ENCODE data around the gene RAPGEF5. TPM values are rescaled to one million over a fixed set of nuclear protein-coding genes. Genes with fewer than 3 reads are reported as not detected.

The RAPGEF5 gene
- total RNA-seq, 1 experiment from 2014 or later, result 15.6 TPM

DNA sequence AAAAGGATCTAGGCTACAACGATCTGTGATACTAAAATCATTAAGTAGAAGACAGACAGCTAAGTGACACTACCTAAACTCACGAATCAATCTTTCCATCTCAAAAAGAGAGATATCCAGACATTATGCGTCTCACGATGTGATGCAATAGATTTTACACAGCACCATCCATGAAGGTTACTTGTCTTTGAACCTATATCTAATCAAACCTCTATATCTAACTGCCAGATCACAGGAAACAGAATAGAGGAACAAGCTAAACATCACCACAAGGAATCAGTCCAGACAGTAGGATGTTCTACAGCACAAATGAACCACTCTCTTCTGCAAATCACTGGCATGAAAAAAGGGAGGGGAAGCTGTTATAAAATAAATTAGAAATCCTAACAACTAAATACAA, 4.1 kb downstream of the RAPGEF5 start:
- no peaks in the 10 kb centered on the region for H3K9me2 ChIP-seq (ENCODE audit: insufficient read depth)
- no peak overlapping the region for H3K27ac ChIP-seq (ENCODE audit: low read depth, low read length)
- no peak for DNase-seq (ENCODE audit: low read depth, low spot score)
- TF ChIP-seq SRF (IDR thresholded peaks at IDR 0.05; ENCODE audit: low read depth) (no peak), RAD21 (IDR thresholded peaks at IDR 0.05; ENCODE audit: low read depth) (no peak), ELF1 (IDR thresholded peaks at IDR 0.05; ENCODE audit: borderline replicate concordance, low read depth) (no peak)
- no peaks in the 10 kb centered on the region for H3K27me3 ChIP-seq (ENCODE audit: insufficient read depth, low read length)
- ChIA-PET RAD21 (ENCODE audit: low non-redundant PET in 1 of 2, low total read pairs in 2 of 2, uncharacterized antibody in 2 of 2, unreplicated experiment in 2 of 2) (no interaction called here), CTCF (no interaction called here), POLR2A (no interaction called here)
- no peak overlapping the region for H3K4me2 ChIP-seq (ENCODE audit: low read length)
- peaks cover 31 to 51% of the 10 kb centered on the region in 2 experiments for H3K4me1 ChIP-seq (ENCODE audit: control insufficient read depth in 1 of 2, insufficient read depth in 2 of 2, low read length in 2 of 2)
- H3K79me2 ChIP-seq (ENCODE audit: insufficient read depth, low read length), result peaks cover 73% of the 10 kb centered on the region
- H3K4me3 ChIP-seq (replicated peaks in 1 of 2; ENCODE audit: low read depth in 1 of 2, low read length in 2 of 2), result no peak overlapping the region
- no peak overlapping the region for H2AFZ ChIP-seq (ENCODE audit: low read depth, low read length, poor library complexity, severe bottlenecking)
- ATAC-seq, result no peak
- no peak overlapping the region for H3K9ac ChIP-seq (ENCODE audit: low read length)
- no peaks in the 10 kb centered on the region for H3K36me3 ChIP-seq (ENCODE audit: control insufficient read depth in 1 of 2, insufficient read depth in 2 of 2, low read length in 2 of 2)
- no TSS peak for BruUV-seq (replicated peaks)
- H4K20me1 ChIP-seq (ENCODE audit: insufficient read depth), result no peaks in the 10 kb centered on the region
- peaks cover 5% of the 10 kb centered on the region in 2 experiments; a peak in 2 of 4 replicates for H3K9me3 ChIP-seq (ENCODE audit: control insufficient read depth in 1 of 2, insufficient read depth in 1 of 2, low read depth in 1 of 2, low read length in 2 of 2)
- intact Hi-C loops (cut with micrococcal nuclease), result no loop called here

DNA sequence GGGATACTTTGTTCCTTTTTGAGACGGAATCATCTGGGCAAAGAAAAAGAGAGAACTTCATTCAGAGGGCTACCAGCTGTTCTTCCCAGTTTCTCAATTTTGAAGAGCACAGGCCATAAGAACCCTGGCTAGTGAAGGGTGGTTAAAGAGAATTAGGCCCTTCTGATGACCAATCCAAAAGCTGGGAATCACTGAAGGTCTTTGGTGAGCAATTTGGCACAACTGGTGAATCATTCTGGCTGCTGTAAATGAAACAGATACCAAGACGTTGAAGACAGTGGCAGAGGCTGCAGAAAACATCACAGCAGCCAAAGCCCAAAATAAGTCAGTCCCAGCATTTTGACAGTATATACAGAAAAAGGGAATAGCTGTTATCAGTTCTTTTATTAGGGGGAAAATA, 5.1 kb downstream of the RAPGEF5 start:
- DNase-seq (ENCODE audit: low read depth, low spot score) (no peak), ATAC-seq (no peak)
- Histone ChIP-seq H2AFZ (ENCODE audit: low read depth, low read length, poor library complexity, severe bottlenecking) (no peak overlapping the region), H3K36me3 (ENCODE audit: control insufficient read depth in 1 of 2, insufficient read depth in 2 of 2, low read length in 2 of 2) (no peaks in the 10 kb centered on the region), H3K4me2 (ENCODE audit: low read length) (peak overlapping the region; percentile 61), H3K27me3 (ENCODE audit: insufficient read depth, low read length) (no peaks in the 10 kb centered on the region), H3K4me1 (ENCODE audit: control insufficient read depth in 1 of 2, insufficient read depth in 2 of 2, low read length in 2 of 2) (peaks cover 30 to 44% of the 10 kb centered on the region in 2 experiments), H3K4me3 (replicated peaks in 1 of 2; ENCODE audit: low read depth in 1 of 2, low read length in 2 of 2) (no peak overlapping the region), H3K9me2 (ENCODE audit: insufficient read depth) (no peaks in the 10 kb centered on the region), H3K79me2 (ENCODE audit: insufficient read depth, low read length) (peaks cover 83% of the 10 kb centered on the region), H4K20me1 (ENCODE audit: insufficient read depth) (no peaks in the 10 kb centered on the region), H3K9me3 (ENCODE audit: control insufficient read depth in 1 of 2, insufficient read depth in 1 of 2, low read depth in 1 of 2, low read length in 2 of 2) (peaks cover 5% of the 10 kb centered on the region in 2 experiments; a peak in 2 of 4 replicates), H3K27ac (ENCODE audit: low read depth, low read length) (no peak overlapping the region; the same call in 1 of the 2 replicates), H3K9ac (ENCODE audit: low read length) (no peak overlapping the region)
- intact Hi-C loops (cut with micrococcal nuclease), result no loop called here
- ChIA-PET POLR2A (no interaction called here), CTCF (no interaction called here), RAD21 (ENCODE audit: low non-redundant PET in 1 of 2, low total read pairs in 2 of 2, uncharacterized antibody in 2 of 2, unreplicated experiment in 2 of 2) (no interaction called here)
- TF ChIP-seq EZH2phosphoT487 (IDR thresholded peaks at IDR 0.05; ENCODE audit: borderline replicate concordance) (no peak), SP1 (IDR thresholded peaks at IDR 0.05; ENCODE audit: low read depth) (0 out of 2 replicates have a peak, but pooled peaks have one; percentile 2), CBX3 (IDR thresholded peaks at IDR 0.05; ENCODE audit: low read depth) (no peak), ZFX (IDR thresholded peaks at IDR 0.05) (no peak), RAD21 (IDR thresholded peaks at IDR 0.05; ENCODE audit: low read depth) (no peak)
- TF ChIP-seq, protein P1, sequence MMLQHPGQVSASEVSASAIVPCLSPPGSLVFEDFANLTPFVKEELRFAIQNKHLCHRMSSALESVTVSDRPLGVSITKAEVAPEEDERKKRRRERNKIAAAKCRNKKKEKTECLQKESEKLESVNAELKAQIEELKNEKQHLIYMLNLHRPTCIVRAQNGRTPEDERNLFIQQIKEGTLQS (IDR thresholded peaks at IDR 0.05), result no peak
- TF ChIP-seq, protein P2, sequence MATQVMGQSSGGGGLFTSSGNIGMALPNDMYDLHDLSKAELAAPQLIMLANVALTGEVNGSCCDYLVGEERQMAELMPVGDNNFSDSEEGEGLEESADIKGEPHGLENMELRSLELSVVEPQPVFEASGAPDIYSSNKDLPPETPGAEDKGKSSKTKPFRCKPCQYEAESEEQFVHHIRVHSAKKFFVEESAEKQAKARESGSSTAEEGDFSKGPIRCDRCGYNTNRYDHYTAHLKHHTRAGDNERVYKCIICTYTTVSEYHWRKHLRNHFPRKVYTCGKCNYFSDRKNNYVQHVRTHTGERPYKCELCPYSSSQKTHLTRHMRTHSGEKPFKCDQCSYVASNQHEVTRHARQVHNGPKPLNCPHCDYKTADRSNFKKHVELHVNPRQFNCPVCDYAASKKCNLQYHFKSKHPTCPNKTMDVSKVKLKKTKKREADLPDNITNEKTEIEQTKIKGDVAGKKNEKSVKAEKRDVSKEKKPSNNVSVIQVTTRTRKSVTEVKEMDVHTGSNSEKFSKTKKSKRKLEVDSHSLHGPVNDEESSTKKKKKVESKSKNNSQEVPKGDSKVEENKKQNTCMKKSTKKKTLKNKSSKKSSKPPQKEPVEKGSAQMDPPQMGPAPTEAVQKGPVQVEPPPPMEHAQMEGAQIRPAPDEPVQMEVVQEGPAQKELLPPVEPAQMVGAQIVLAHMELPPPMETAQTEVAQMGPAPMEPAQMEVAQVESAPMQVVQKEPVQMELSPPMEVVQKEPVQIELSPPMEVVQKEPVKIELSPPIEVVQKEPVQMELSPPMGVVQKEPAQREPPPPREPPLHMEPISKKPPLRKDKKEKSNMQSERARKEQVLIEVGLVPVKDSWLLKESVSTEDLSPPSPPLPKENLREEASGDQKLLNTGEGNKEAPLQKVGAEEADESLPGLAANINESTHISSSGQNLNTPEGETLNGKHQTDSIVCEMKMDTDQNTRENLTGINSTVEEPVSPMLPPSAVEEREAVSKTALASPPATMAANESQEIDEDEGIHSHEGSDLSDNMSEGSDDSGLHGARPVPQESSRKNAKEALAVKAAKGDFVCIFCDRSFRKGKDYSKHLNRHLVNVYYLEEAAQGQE (IDR thresholded peaks at IDR 0.05; ENCODE audit: low read depth), result no peak
- TF ChIP-seq, protein P3, sequence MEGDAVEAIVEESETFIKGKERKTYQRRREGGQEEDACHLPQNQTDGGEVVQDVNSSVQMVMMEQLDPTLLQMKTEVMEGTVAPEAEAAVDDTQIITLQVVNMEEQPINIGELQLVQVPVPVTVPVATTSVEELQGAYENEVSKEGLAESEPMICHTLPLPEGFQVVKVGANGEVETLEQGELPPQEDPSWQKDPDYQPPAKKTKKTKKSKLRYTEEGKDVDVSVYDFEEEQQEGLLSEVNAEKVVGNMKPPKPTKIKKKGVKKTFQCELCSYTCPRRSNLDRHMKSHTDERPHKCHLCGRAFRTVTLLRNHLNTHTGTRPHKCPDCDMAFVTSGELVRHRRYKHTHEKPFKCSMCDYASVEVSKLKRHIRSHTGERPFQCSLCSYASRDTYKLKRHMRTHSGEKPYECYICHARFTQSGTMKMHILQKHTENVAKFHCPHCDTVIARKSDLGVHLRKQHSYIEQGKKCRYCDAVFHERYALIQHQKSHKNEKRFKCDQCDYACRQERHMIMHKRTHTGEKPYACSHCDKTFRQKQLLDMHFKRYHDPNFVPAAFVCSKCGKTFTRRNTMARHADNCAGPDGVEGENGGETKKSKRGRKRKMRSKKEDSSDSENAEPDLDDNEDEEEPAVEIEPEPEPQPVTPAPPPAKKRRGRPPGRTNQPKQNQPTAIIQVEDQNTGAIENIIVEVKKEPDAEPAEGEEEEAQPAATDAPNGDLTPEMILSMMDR (IDR thresholded peaks at IDR 0.05 in 2 of 3, conservative IDR thresholded peaks at IDR 0.05 in 1 of 3; ENCODE audit: borderline replicate concordance in 1 of 3, insufficient read depth in 1 of 3, low read depth in 2 of 3, low read length in 2 of 3), result no peak
- BruUV-seq (replicated peaks), result no TSS peak
